Bronchial epithelial cell (primary cell): ENCODE measurements around the gene MAOA. TPM values are rescaled to one million over a fixed set of nuclear protein-coding genes. Genes with fewer than 3 reads are reported as not detected.

Source experiments
- DNase-seq: peaks from one replicate; pipeline ENCODE4 v3.0.0-alpha.2; 2010; ENCODE audit warnings: low read depth
- FAIRE-seq: peaks from 2 replicates; lab custom pipeline; 2011; peaks lifted over from hg19 to GRCh38; lab: Jason Lieb, UNC
- H3K27me3 ChIP-seq: 2 replicates; pipeline ENCODE4 v1.5.1; 2011; ENCODE audit warnings: low read length; ENCODE audit not compliant: control insufficient read depth, insufficient read depth
- H3K36me3 ChIP-seq: 2 replicates; pipeline ENCODE4 v1.5.1; 2011; ENCODE audit warnings: low read length; ENCODE audit not compliant: control insufficient read depth, insufficient read depth
- H3K4me3 ChIP-seq: 2 replicates; pipeline ENCODE4 v1.5.1; 2011; ENCODE audit warnings: mild to moderate bottlenecking, low read depth, low read length, control low read depth
- CTCF ChIP-seq: IDR thresholded peaks from 2 replicates; pipeline ENCODE4 v1.5.1; 2011; ENCODE audit warnings: mild to moderate bottlenecking, moderate library complexity, low read length, control low read depth, inconsistent platforms; ENCODE audit not compliant: insufficient read depth, severe bottlenecking
- total RNA-seq: library from RNA; depleted of rRNA; stranded (reverse); fragments of >200 nt; gene quantifications from 2 replicates; pipeline ENCODE4 v1.2.1, GENCODE V29; 2014

The MAOA gene
- total RNA-seq, 1 donor from 2014 or later = 126 TPM

DNA sequence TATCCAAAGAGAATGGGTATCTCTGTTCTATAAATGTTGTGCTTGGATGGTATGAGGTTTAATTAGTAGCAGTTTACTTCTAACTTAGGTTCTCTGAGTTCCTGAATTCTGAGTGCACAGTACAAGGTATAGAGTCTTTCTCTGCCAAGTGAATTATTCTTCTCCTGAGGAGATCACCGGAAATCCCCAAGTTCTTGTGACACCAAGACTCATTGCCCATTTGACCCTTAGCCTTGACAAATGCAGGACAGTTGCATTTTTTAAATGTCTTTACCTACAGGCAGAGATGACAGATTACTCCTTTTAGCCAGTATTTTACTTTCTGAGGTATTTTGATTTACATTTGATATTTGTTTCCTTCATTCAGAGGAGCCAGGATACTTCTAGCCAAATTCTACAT lies 72.9 kb downstream of the MAOA start:
- FAIRE-seq = no peak

GRCh38 chrX:43731086-43731485 lies 75.0 kb downstream of the MAOA start:
- H3K27me3 ChIP-seq = no peaks in the 10 kb centered on the region
- peaks cover 5% of the 10 kb centered on the region for H3K36me3 ChIP-seq
- DNase-seq (no peak), FAIRE-seq (peak; percentile 7)
- H3K4me3 ChIP-seq = no peak overlapping the region
- TF ChIP-seq CTCF = no peak

More for the DNA sequence above, 72.9 kb downstream of the MAOA start:
- no peak for TF ChIP-seq CTCF
- DNase-seq = no peak
- peaks cover 5% of the 10 kb centered on the region for H3K36me3 ChIP-seq
- H3K27me3 ChIP-seq = no peaks in the 10 kb centered on the region
- no peak overlapping the region for H3K4me3 ChIP-seq

- DNase-seq = no peak
- no peak for FAIRE-seq
- no peak overlapping the region for H3K4me3 ChIP-seq
- peaks cover 4% of the 10 kb centered on the region for H3K36me3 ChIP-seq
- no peaks in the 10 kb centered on the region for H3K27me3 ChIP-seq
- TF ChIP-seq CTCF = no peak
Measured at GRCh38 chrX:43733699-43734098, 77.6 kb downstream of the MAOA start.

- no peak for TF ChIP-seq CTCF
- FAIRE-seq = no peak
- DNase-seq = no peak
- Histone ChIP-seq H3K36me3 (peaks cover 4% of the 10 kb centered on the region), H3K27me3 (no peaks in the 10 kb centered on the region), H3K4me3 (no peak overlapping the region)
Measured at GRCh38 chrX:43734444-43734843, 78.3 kb downstream of the MAOA start.

- H3K27me3 ChIP-seq = no peaks in the 10 kb centered on the region
- peaks cover 4% of the 10 kb centered on the region for H3K36me3 ChIP-seq
- no peak for TF ChIP-seq CTCF
- no peak for DNase-seq
- no peak for FAIRE-seq
- no peak overlapping the region for H3K4me3 ChIP-seq
Measured at GRCh38 chrX:43735534-43735933, 79.4 kb downstream of the MAOA start.

DNA sequence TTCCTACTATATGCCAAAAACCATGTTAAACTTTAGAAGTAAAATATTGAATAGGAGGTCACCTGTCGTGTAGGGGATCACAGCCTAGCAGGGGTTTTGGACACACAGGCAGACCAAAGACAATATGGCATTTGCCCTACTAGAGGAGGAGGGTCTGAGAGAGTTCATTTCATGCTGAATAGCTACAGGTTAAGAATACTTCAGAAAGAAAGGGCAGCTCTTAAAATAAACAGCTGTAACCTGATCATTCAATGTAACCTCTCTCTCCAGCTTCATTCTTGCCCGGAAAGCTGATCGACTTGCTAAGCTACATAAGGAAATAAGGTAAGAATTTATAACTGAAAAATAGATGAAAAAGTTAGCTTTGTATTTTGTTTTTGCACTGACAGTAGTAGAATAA lies 79.9 kb downstream of the MAOA start:
- no peak for TF ChIP-seq CTCF
- Histone ChIP-seq H3K27me3 (no peaks in the 10 kb centered on the region), H3K4me3 (no peak overlapping the region), H3K36me3 (peaks cover 5% of the 10 kb centered on the region)
- DNase-seq (no peak), FAIRE-seq (no peak)
